Subcutaneous adipose tissue (tissue), 4 donors: ENCODE results near the gene MMAB. TPM values are rescaled to one million over a fixed set of nuclear protein-coding genes. Genes with fewer than 3 reads are reported as not detected.

Source experiments
- total RNA-seq, 4 donors: library from RNA; depleted of rRNA; stranded (reverse); fragments of >200 nt; gene quantifications; one replicate each; pipeline ENCODE4 v1.1.0, GENCODE V29; 2016
- TF ChIP-seq, protein P1 (sequence below): fragments of 450-650 bp; IDR thresholded peaks from one replicate; pipeline ENCODE4 v1.5.1; 2016; ENCODE audit warnings: low read depth, mild to moderate bottlenecking, control low read depth, antibody characterized with exemption, moderate library complexity

MMAB gene
- total RNA-seq, 4 donors from 2014 or later = 11.7 to 45.6 (median 24.7) TPM

DNA sequence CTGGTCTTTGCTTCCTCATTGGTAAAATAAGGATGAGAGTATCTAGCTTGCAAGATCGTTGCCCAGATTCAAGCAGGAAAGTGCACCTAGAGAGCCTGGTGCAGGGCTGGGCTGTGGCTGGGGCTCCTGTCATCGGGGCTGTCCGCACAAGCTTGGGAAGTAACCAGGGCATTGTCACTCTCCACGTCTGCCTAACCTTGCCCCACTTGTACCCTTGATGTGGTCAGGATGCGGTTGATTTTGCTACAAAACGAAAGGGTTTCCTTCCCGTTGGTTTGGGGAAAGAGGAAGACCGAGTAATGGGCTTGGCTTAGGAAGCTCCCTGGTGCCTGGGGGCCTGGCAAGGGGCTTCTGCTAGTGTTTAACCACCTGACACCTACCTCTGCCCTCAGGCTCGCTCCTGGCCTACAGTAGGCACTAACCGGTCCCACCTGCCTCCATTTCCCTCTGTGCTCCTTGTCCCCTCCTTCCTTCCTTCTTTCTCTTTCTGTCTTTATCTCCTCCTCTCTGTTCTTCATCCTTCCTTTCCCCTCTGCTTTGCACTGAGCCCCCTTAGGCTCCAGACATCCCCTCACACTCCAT, 22.1 kb upstream of the MMAB start:
- TF ChIP-seq, protein P1, sequence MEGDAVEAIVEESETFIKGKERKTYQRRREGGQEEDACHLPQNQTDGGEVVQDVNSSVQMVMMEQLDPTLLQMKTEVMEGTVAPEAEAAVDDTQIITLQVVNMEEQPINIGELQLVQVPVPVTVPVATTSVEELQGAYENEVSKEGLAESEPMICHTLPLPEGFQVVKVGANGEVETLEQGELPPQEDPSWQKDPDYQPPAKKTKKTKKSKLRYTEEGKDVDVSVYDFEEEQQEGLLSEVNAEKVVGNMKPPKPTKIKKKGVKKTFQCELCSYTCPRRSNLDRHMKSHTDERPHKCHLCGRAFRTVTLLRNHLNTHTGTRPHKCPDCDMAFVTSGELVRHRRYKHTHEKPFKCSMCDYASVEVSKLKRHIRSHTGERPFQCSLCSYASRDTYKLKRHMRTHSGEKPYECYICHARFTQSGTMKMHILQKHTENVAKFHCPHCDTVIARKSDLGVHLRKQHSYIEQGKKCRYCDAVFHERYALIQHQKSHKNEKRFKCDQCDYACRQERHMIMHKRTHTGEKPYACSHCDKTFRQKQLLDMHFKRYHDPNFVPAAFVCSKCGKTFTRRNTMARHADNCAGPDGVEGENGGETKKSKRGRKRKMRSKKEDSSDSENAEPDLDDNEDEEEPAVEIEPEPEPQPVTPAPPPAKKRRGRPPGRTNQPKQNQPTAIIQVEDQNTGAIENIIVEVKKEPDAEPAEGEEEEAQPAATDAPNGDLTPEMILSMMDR = no peak

DNA sequence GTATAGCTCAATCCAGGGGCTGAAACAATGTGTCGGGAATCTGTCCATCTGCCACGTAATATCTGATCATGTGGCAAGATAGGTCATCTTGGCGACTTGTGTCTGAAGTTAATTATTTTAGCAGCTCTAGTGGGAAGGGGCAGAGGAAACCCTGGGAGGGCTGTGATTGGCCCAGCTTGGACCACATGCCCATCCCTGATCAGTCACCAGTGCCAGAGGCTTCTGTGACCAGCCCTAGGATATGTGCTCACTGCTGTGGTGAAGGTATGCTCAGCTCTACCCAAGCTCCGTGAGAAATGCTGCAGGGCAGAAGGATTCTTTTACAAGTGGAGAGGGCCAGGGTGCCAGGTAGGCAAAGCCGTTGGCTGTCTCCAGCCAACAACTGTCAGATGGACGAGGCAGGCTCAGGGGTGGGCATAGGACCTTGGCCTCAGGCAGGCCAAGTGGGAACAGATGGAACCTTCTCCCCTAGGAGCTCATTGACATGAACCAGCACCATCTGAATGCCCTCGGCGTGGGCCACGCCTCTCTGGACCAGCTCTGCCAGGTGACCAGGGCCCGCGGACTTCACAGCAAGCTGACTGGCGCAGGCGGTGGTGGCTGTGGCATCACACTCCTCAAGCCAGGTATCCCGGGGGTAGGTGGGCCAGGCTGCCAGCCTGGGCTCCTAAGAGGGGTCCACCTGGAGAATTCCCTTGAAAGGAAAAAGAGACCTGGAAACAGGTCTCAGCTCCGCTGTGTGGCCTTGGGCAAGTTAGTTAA, 21.4 kb upstream of the MMAB start:
- TF ChIP-seq, protein P1 = no peak

DNA sequence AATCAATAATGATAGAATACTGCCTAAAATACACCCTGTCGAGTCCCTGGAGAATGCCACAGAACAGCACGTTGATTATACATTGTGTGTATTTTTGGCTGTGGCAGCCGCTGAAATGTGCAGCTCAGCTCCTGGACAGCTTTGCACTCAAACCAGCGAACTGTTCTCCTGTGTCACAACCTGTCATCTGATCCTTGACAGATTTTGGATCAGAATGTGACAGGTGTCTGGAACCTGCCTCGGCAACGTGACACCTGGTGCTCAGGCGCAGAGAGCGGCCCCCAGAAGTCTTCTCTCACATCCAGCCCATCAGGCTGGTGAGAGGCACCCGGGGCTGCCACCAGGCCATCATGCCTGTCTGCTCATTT, 19.6 kb upstream of the MMAB start:
- TF ChIP-seq, protein P1 = no peak

DNA sequence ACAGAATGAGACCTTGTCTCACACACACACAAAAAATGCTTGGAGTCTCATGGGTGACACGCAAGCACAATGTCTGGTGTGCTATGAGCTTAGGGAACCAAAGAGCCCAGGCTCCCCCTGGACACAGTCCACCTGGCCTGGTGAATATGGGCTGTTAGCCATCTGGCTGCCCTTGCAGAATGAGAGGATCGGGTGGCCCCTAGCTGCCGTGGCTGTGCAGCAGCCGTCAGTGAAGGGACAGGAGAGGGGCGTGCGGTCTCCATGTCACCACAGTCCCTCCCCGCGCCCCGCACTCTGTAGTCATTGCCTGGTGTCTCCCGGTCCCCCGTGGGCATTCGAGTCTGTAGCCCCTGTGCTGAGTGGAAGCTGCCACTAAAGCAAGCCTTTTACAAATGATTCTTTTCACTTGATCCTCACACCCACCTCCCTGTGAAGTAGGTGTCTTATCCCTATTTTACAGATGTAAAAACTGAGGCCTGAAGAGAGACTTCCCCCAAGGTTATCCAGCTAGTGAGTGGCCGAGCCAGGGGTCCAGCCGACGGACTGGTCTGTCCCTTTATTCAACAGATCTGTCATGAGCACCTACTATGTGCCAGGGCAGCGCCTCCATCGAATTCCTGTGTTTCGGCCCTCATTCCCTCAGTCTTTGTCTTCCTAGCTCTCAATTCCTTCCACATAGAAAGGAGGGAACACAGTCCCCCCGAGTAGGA, 19.0 kb upstream of the MMAB start:
- TF ChIP-seq, protein P1 = no peak

DNA sequence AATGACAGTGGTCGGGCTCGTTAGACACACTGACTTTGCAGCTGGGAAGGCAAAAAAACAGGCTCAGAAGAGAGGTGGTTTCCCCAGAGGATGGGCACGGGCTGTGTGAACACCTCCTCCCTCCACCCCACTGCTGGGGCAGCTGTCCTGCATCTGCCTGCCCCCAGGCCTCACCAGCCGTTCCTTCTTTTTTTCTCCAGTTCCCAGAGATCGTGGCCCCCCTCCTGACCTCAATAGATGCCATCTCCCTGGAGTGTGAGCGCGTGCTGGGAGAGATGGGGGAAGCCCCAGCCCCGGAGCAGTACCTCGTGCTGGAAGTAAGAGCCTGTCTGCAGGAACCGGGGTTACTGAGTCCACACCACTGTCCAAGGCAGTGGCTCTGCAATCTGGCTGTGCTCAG, 17.7 kb upstream of the MMAB start:
- TF ChIP-seq, protein P1 = no peak

DNA sequence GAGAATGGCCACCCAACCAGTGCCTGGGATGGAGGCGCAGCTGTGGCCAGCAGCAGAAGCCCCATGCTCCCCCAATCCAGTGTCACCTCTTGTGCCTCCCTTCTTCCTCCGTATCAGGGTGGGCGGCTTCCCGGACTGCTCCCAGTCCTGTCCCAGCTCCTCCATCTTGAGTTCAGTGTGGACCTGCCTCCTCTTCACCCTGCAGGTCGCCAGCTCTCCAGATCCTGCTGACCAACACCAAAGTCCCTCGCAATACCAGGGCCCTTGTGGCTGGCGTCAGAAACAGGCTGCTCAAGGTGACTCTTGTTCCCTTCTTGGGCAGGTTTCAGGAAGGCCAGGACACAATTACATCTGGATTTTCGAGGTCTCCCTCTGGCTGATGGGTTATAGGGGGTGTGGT, 17.3 kb upstream of the MMAB start:
- TF ChIP-seq, protein P1 = no peak

DNA sequence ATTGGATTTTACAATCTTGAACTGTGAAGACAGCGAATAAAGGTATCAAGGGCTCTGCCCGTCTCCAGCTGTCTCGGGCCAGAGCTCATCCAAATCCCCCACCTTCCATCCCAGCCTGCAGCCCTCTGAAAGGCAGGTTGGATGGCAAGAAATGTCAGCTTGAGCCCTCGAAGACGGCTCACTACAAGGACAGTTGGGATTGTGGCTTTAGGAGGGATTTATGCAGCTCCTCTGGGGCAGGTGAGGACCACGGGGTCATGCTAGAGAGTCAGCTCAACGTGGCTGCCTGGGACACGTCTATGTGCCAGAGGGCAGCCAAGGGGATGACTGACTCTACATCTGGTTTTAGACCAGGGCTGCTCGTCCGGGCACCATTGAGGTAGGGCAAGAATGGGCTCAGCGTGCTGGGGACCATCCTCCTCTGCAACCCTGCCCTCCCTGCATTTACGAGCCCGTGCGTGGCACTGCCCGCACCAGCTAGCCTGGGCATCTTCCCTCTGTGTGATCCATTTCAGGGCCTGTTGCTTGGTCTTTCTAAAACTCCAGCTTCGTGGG, 16.5 kb upstream of the MMAB start:
- TF ChIP-seq, protein P1 = no peak
